GM18907 (cell line): ENCODE measurements around the gene KIF14.
"Not testable (repeated sequence)": the region's sequence is repeated elsewhere in the genome, so short reads cannot be mapped to it uniquely, and the experiment has no call there.

Experiments used
- ATAC-seq: cut with Tn5 transposase; IDR thresholded peaks from one replicate; pipeline ENCODE4 v1.9.1; 2021; ENCODE audit warnings: mild to moderate bottlenecking, moderate library complexity; ENCODE audit not compliant: unreplicated experiment

Gene KIF14

DNA sequence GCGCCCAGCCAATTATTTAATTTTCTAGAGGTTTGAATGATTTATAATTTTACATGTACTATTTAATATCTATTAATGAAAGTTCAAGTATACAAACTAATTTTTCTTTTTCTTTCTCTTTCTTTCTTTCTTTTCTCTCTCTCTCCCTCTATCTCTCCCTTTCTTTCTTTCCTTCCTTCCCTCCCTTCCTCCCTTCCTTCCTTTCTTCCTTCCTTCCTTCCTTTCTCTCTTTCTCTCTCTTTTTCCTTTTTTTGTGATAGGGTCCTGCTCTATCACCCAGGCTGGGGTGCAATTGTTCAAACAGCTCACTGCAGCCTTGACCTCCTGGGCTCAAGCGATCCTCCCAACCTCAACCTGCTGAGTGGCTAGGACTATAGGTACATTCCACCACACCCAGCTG is 16.1 kb upstream of the KIF14 start:
- ATAC-seq = no peak

DNA sequence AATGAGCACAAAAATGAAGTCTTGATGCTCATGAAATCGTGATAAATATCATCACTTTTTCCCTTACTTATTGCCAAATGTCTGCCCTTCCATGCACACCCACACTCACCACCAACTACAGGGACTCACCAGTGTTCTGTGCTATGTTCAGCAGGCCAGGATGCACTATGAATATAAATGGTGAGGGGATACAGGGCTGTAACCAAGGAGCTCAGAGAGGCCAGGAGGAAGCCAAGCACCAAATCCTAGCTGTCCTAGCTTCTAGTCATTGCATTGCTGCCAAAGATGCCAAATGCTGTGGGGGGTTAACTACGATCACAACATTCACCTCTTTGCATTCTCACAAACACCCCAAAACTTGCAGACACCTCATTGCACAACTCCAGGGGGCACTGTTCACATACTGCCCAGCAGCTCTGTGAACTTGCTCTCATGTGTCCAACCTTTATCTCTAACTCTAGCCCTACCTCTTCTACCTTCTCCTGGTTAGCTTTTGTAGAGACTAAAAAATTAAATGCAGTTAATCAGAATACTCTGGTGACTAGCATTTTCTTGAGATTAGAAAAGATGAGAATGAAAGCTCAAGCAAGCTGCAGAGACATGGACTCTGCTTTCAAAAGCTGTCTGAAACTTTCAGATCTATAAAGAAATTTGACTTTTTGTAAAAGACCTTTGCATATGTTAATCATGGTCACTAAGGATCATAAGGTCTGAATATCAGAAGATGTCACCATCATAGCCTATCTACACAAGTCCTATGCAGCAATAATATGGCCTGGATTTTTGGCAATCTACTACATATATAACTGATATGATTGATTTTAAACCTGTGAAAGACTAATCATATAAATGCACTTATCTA is 13.9 kb upstream of the KIF14 start:
- no peak for ATAC-seq

DNA sequence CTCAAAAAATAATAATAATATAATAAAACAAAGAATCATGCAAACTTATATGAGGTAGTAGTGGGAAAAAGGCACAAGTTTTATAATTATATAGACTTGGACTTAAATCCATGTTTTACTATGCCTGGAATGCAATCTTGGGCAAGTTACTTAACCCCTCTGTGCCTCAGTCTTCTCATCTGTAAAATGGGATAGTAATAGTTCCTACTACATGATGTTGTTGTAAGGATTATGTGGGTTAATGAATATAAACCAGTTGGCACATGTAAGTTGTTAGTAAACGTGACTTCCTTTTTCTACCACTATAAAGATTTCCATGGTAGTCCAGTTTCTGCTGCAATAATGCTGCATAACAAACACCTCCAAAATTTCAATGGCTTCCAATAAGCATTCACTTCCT is 10.8 kb upstream of the KIF14 start:
- no peak for ATAC-seq

DNA sequence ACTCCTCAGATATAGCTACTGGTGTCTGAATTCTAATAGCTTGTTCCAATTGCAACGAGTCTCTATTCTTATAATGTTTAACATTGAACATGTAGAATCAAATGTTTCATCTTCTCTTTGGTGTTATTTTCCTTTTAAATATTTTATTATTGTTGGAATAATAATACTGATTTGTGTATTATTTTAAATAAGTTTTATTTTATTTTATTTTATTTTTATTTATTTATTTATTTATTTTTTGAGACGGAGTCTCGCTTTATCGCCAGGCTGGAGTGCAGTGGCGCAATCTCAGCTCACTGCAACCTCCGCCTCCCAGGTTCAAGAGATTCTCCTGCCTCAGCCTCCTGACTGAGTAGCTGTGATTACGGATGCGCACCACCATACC is 10.0 kb upstream of the KIF14 start:
- ATAC-seq = not testable (repeated sequence)

DNA sequence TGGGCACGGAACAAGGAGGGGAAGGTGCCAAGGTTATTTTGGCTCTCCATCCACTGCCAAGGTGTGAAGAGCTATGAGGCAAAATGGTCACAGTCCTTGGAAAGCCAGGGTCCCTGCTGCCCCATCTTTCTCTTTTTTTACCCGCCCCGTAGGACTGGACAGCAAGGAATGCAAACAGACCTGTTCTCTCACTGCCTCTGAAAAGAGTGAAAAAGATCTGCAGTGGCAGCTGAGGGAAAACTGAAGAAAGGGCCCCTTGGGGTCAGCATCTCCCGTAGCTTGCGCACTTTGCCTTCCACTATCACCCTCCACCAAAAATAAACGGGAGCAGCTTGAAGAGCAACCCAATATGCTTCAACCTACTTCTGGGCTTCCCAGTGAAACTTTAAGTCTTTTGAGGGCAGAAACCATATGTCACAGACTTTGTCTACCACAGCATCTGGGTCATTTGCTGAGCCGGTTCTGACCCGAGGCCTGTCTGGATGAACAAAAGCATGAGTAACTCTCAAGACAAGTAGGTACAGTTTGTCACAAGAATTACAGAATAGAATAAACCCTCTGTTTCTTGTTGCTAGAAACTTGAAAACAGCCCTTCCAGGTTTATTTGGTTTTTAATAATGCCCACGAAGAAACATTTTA is 9.4 kb upstream of the KIF14 start:
- no peak for ATAC-seq

DNA sequence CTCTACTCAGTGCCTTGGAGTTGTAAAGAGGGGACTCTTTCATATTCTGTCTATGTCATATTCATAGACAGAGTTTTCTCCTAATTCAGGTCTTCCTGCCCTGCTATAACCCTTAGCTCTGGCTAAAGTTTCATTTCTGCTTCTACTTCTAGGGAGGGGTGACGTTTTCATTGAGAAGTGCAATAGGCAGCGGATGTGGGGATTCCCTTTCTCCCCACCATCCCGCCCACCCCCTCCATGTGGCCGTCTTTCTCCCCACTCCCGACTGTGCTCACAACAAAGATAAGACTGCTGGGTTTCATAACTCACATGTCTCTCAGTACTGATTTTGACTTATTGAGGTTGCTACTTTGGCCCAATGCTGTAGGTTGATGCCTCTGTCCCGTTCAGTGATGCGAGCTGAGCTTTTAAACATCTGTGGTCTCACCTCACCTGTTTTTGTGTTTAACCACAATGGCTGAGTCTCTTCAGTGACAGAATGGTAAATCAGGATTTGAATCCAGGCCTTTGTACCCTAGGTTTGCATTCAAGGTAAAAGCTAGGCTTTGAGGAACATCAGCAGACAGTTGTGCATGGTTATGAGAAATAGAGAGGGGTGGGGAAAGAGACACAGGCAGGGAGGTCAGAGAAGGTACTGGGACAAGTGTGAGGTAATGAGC is 7.8 kb upstream of the KIF14 start:
- peak; percentile 75 for ATAC-seq

DNA sequence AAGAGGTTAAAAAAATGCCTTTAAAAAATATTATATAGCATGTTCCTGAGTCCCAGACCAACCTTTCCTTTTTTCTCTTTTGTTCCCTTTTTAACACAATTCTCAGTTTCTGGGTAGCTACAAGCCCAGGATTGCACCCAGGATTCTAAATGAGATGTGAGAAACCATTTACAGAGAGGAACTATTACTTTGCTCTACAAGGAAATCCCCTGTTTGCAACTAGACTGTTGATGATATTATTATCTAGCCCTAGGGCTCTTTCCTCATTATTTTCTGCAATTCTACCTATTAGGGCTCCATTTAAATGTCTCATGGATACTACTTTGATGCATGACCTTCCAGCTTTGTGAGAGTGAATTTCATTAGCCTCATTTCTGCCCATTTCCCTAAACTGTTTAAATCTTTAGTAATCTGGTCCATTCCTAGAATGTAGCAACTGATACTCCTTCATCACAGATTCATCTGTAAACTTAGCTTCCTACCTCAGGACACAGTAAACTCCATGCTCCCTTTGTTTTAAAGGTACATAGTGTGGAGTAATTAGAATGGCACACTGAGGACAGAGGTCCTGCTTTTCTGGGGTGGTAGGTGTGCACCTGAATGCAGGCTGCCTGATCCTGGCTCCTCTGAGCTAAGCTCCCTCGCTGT is 7.1 kb upstream of the KIF14 start:
- ATAC-seq = no peak

DNA sequence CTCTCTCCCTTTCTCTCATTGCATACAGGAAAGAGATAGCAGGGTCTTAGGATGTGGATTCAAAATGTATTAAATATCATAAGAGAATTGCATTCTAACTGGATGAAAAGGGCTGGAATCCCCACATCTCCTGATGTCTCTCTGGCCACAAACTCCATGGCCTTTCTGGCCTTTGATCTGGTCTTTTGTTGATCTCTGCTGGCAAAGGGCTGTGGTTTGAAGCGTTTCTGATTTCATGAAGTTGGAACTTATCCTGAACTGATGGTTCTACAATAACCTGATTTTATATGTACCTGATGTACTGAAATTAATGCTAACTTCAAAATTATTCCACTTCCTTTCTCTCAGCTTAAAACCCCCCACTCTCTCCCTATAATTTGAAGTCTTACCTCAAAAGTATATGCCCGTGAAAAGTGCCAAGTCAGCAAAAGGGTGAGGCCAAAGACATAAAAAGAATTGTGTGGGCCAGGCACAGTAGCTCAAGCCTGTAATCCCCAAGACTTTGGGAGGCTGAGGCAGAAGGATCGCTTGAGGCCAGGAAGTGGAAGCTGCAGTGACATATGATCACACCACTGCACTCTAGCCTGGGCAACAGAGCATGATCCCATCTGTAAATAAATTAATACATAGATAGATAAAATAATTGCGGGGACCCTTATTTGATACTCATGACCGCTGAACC is 6.4 kb upstream of the KIF14 start:
- ATAC-seq = no peak

DNA sequence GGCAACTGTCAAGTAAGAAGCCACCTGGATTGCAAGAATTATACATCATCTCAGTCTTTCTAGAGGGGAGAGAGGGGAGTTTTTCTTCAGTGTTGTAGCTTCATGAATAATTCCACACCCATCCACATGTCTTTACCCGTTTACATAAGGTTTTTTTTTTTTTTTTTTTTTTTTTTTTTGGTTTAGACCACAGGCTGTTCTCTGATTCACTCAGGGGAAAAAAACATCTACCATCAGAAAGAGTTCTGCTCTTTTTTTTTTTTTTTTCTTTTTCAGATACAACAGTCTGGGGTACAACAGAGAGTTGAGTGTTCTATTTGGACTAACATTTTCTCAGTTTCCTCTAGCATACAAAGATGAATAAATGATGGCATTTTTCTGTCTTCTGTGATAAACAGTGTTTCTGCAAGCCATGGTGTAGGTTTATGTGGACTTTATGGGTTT is 4.9 kb upstream of the KIF14 start:
- peak; percentile 32 for ATAC-seq

DNA sequence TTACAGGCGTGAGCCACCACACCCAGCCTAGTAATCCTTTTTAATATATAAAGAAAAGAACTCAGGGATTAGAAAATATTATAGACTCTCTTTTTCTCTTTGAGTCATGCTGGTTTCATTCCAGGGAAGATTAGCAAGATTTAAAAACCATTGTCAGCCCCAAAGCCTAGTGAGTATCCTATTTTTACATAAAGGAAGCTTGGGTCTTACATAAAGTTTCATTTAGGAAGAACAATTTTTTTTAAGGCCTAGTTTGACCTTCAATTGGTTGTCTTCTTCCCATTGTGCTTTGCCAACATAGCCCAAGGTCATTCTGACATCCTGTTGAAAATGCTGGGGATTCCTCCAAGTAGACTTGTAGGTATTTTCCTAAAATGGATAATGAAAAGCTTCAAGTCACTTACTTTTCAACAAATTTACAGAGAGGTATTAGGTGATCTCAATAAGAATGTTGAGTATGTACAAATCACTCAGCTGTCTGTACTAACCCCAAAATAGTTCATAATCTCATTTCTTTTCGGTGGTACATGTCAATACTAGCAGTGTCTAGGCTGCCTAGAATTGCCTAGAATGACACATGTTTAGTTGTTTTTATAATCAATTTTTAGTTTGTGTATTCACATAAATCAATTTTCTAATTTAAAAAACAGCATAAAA is 4.3 kb upstream of the KIF14 start:
- no peak for ATAC-seq

DNA sequence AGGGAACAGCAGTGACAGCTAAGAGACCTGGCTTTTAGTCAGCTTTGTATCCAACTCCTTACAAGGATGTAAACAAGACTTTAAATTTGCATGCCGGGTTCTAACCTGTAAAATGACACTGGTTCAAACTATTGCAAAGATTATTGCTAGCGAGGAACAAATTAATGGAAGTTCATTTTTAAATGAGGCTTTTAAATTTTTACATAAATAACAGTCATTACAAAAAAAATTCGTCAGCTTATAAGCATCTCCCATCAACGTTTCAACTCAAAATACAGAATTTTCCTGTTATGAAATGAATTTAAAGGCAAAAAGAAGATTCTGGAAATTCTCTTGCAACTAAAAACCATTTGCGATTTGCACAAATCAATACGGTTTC is 668 bp downstream of the KIF14 start:
- no peak for ATAC-seq

DNA sequence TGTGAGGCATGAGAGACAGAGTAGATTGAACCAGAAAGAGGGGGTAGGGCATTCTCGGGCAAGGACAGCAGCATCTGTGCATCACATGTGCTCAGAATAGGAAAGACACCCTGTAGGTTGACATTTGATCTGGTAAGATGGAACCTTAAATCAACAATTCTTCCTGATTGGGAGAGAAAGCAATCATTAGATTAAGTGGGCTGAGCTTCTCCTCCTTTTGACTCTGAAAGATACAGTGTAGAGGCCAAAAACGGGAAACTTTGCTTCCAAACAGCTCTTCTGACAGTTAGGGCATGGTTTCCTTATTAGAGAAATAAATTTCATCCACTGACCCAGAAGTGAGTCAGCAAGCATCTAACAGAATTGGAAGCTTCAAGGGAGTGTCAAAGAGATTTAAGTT is 9.7 kb downstream of the KIF14 start:
- no peak for ATAC-seq

DNA sequence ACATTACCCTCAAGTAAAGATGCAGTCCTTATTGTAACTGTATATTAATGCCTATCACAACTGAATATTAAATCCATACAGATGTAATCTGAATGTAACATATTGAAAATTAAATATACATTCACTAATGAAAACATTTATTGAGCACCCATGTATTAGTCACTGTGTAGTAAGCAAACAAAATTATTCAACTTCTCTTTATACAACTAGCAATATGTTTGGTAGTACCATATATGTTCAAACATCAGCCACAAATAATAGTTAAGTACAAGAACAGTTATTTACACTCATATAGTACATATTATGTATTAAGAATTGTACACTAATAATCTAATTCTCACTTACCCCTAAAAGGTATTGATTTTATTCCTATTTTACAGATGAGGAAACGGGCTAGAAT is 17.9 kb downstream of the KIF14 start:
- ATAC-seq = no peak

DNA sequence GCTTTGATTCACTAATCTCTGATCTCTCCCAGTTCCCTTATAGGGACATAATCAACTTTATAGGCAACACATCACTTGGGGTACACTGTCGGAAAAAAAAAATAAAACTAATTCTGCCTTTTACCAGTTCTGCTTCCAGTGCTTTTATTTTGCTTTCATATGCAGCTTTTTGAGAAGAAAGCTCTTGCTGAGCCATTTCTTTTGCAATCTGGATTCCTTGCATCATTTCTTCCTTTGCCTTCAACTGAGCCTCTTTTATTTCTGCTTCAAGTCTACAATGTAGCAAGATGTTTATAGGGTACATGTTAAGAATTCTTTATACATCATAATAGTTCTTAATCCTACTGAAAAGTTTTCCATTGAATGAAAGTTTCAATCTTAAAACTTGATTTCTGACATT is 30.6 kb downstream of the KIF14 start:
- ATAC-seq = no peak

DNA sequence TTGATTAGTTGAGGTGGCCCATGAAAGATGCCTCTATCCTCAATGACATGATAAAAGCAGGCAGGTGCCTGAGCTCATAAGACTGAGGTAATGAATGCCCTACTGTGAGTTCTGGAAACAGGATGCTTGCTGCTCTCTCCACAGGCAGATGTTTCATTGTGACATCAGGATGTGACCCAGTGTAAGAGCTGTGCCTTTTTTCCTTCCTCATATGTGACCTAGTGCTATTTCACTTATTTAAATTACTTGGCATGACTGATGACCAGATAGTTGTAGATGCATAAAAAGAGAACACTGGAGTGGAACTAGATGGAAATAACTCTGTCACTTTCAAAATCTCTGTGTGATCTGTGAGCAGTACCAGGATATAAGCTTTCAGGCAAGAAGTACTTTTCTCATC is 31.9 kb downstream of the KIF14 start:
- no peak for ATAC-seq

DNA sequence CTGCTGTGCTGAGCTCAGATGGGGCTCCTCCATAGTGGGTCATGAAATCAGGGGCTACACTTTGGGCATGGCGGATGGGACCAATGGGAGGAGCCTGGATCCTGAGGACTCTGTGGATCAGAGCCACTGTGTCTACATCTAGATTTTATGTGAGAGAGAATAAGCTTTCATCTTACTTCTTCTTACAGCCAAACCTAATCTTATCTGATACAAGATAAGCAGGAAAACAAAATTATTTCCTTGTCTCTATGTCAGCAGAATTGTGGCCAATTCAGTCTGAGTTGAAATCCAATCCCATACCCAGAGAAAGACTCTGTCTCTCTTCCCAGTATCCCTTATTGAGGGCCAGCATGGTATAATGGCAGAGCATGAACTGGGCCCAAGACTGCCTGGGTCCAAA is 56.2 kb downstream of the KIF14 start:
- no peak for ATAC-seq

DNA sequence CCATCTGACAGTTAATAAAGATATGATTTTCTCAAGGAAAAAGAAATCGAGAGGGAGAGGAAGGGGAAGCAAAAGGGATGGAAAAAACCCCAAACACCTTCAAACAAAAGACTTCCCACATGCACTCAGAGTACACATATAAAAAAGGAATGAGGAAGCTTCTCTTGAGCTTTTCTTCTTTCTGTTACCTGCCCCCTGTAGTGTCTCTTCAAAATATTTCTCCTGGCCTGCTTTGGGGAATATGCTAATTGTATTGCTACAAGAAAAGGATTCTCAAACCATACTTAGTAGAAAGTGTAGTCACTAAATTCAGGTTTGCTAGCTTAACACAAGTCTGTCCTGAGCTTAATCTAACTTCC is 58.7 kb downstream of the KIF14 start:
- ATAC-seq = peak; percentile 28

DNA sequence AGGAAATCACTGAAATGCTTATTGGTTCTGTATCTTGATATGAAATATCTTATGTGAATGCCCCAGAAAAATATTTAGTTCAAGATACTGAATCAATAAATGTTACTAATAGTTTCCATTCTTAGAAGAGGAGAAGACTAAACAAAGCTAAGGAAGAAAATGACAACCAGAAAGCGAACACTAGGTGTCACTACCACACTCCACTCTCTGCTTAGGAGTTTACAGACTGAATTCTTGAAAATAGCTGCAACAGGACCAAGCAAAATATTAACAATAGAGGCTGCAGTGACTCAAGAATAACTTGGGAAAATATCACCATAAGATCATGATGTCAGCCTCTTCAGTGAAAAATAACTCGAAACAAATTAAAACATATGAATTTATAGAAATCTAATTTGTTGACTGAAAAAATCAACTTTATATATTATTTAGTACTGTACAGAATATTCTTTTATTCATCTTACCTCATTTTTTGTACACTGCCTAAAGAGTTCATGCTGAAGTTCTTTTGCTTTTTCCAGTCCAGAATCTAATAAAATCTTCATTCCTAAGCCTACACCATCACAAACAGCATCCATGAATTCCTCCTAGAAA is 61.6 kb downstream of the KIF14 start:
- ATAC-seq = peak; percentile 46

DNA sequence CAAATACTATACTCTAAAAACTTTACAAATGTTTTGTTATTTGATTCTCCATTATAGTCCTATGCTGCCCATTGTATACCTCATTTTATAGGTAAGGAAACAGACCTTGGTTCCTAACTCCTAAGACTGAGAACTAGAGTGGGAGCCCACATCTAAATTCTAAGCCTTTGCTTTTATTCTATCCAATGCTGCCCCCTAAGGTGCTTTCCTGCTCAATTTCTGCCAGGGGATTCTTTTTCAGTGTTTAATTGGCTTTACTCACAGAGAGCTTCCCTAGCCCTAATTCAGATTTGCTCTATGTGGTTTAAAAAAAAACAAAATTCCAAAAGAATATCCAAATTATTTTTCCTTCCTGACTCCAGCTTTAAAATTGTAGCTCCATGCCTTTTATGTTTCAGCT is 64.5 kb downstream of the KIF14 start:
- ATAC-seq = no peak

DNA sequence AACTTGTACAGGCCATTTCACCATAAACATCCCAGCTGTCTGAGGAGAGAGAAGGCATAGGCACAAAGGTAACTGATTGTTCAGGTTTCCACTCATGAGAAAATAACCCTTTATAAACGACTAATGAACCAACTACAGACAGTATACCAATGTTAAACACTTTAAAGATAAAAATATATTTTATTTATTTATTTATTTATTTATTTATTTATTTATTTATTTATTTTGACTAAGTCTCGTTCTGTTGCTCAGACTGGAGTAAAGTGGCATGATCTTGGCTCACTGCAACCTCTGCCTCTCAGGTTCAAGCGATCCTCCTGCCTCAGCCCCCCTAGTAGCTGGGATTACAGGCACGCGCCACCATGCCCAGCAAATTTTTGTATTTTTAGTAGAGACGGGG is 67.8 kb downstream of the KIF14 start:
- not testable (repeated sequence) for ATAC-seq
